Nephron progenitor cell (in vitro differentiated cells): ENCODE measurements around the gene KIRREL3.

Source experiments
- DNase-seq: peaks from one replicate; pipeline ENCODE4 v3.0.0; 2021
- H3K27ac Mint-ChIP-seq: 2 replicates; pipeline ENCODE4 v1.8.0; 2021; ENCODE audit warnings: mild to moderate bottlenecking, moderate library complexity, mixed read lengths
- H3K27me3 Mint-ChIP-seq: 2 replicates; pipeline ENCODE4 v1.8.0; 2021; ENCODE audit warnings: mild to moderate bottlenecking, low read depth, mixed read lengths; ENCODE audit not compliant: poor library complexity
- H3K36me3 Mint-ChIP-seq: 2 replicates; pipeline ENCODE4 v1.8.0; 2021; ENCODE audit warnings: low read depth, mixed read lengths
- H3K4me1 Mint-ChIP-seq: 2 replicates; pipeline ENCODE4 v1.8.0; 2021; ENCODE audit warnings: mixed read lengths
- H3K4me3 Mint-ChIP-seq: 2 replicates; pipeline ENCODE4 v1.8.0; 2021; ENCODE audit warnings: mild to moderate bottlenecking, moderate library complexity, mixed read lengths
- H3K9me3 Mint-ChIP-seq: 2 replicates; pipeline ENCODE4 v1.8.0; 2021; ENCODE audit warnings: mild to moderate bottlenecking, moderate library complexity, mixed read lengths
- TF ChIP-seq, protein P1 (sequence below): fragments of 200-600 bp; sonication (generic); IDR thresholded peaks from 2 replicates; pipeline ENCODE4 v1.5.0; 2021; ENCODE audit warnings: antibody characterized with exemption

The KIRREL3 gene

GRCh38 chr11:126500981-126501380, 499.6 kb downstream of the KIRREL3 start:
- peaks cover 19% of the 10 kb centered on the region for H3K9me3 Mint-ChIP-seq
- TF ChIP-seq, protein P1, sequence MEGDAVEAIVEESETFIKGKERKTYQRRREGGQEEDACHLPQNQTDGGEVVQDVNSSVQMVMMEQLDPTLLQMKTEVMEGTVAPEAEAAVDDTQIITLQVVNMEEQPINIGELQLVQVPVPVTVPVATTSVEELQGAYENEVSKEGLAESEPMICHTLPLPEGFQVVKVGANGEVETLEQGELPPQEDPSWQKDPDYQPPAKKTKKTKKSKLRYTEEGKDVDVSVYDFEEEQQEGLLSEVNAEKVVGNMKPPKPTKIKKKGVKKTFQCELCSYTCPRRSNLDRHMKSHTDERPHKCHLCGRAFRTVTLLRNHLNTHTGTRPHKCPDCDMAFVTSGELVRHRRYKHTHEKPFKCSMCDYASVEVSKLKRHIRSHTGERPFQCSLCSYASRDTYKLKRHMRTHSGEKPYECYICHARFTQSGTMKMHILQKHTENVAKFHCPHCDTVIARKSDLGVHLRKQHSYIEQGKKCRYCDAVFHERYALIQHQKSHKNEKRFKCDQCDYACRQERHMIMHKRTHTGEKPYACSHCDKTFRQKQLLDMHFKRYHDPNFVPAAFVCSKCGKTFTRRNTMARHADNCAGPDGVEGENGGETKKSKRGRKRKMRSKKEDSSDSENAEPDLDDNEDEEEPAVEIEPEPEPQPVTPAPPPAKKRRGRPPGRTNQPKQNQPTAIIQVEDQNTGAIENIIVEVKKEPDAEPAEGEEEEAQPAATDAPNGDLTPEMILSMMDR = no peak
- no peak overlapping the region for H3K4me3 Mint-ChIP-seq
- peaks cover 22% of the 10 kb centered on the region for H3K27me3 Mint-ChIP-seq
- peaks cover 12% of the 10 kb centered on the region for H3K36me3 Mint-ChIP-seq
- DNase-seq = no peak
- peak overlapping the region; percentile 67 for H3K27ac Mint-ChIP-seq
- peaks cover 55% of the 10 kb centered on the region for H3K4me1 Mint-ChIP-seq

DNA sequence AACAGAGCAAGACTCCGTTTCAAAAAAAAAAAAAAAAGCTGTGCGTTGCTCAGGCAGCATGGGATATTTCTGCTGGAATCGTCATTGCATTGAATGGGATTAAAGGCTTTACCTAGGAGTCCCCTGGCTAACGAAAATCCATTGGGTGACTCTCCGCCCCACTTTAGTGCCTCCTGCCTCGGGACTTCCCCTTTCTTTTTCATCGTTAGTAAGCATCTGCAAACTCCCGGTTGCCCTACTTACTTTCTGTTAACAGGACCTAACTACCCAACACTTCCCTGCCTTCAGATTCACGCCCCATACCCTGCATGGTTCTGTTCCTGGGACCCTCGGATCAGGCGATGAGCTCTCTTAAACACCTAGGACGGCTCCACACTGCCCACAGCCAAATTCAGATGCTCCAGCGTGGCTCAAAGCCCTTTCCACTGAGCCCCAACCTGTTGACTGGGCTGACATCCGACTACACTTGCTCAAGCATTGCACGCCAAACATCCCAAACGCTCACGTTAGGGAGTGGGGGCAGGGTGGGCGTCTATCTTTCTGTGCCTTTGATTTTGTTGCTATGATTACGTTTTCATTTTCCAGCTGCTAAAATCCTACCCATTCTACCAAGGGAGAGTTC, 501.3 kb downstream of the KIRREL3 start:
- TF ChIP-seq, protein P1 = no peak
- DNase-seq = no peak
- Mint-ChIP-seq H3K27ac (no peak overlapping the region), H3K9me3 (peaks cover 2% of the 10 kb centered on the region), H3K36me3 (peaks cover 1% of the 10 kb centered on the region), H3K4me1 (peaks cover 71% of the 10 kb centered on the region), H3K27me3 (peaks cover 22% of the 10 kb centered on the region), H3K4me3 (no peak overlapping the region)

- no peak overlapping the region for H3K27ac Mint-ChIP-seq
- H3K36me3 Mint-ChIP-seq = no peaks in the 10 kb centered on the region
- H3K9me3 Mint-ChIP-seq = no peaks in the 10 kb centered on the region
- TF ChIP-seq, protein P1 = no peak
- DNase-seq = no peak
- H3K27me3 Mint-ChIP-seq = peaks cover 22% of the 10 kb centered on the region
- H3K4me3 Mint-ChIP-seq = no peak overlapping the region
- H3K4me1 Mint-ChIP-seq = peaks cover 63% of the 10 kb centered on the region
Measured at GRCh38 chr11:126498281-126498680, 502.3 kb downstream of the KIRREL3 start.

GRCh38 chr11:126497581-126498122, 502.9 kb downstream of the KIRREL3 start:
- Mint-ChIP-seq H3K9me3 (no peaks in the 10 kb centered on the region), H3K27ac (no peak overlapping the region), H3K4me3 (no peak overlapping the region), H3K27me3 (peaks cover 19% of the 10 kb centered on the region), H3K36me3 (no peaks in the 10 kb centered on the region), H3K4me1 (peaks cover 61% of the 10 kb centered on the region)
- TF ChIP-seq, protein P1 = no peak
- no peak for DNase-seq

DNA sequence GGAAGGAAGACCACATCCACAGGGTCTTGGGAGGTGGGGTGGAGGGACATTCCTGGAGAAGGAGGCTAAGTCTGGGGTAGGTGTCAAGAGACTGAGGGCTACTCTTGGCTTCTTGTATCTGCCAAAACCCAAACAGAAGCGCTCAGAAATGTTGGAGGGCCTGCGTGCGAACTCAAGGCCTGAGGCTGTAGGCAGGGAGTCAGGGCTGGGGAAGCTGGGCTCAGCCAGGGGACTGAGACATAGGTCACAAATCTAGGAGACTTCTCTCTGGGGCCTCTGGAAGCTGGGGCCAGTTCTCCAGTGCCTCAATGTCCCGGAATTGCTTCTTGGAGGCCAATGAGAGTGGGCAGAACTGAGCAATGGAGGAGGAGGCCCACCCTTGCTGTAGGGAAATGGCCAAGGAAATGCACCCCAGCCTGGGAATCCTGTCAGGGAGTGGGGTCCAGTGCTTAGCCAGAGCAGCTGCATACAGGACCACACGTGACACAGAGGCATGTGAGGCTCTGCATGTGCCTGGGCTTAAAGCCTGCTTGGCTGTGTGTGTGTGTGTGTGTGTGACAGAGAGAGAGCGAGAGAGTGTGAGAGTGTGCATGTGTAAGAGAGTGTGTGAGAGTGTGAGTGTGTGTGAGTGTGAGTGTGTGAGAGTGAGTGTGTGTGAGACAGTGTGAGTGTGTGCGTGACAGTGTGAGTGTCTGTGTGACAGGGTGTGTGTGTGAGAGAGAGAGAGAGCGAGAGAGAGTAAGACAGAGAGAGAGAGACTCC, 503.8 kb downstream of the KIRREL3 start:
- H3K9me3 Mint-ChIP-seq = no peaks in the 10 kb centered on the region
- TF ChIP-seq, protein P1 = no peak
- no peaks in the 10 kb centered on the region for H3K36me3 Mint-ChIP-seq
- H3K27ac Mint-ChIP-seq = no peak overlapping the region
- DNase-seq = no peak
- no peak overlapping the region for H3K4me3 Mint-ChIP-seq
- peaks cover 12% of the 10 kb centered on the region for H3K27me3 Mint-ChIP-seq
- H3K4me1 Mint-ChIP-seq = peaks cover 62% of the 10 kb centered on the region
